ENCODE data around the gene PANX3. TPM values are rescaled to one million over a fixed set of nuclear protein-coding genes. Genes with fewer than 3 reads are reported as not detected.

The PANX3 gene
- total and polyA plus RNA-seq, 7 donors = not detected

GRCh38 chr11:124627546-124627945 is 16.3 kb downstream of the PANX3 start:
- Histone ChIP-seq H3K4me3 (no peak overlapping the region), H3K4me1 (peaks cover 25% of the 10 kb centered on the region), H3K27me3 (ENCODE audit: insufficient read depth in 3 of 3, low read length in 2 of 3) (no peaks in the 10 kb centered on the region), H3K36me3 (ENCODE audit: insufficient read depth in 1 of 2, low read depth in 1 of 2) (peaks cover 27 to 77% of the 10 kb centered on the region in 2 donors), H3K9me3 (no peaks in the 10 kb centered on the region), H3K27ac (no peak overlapping the region)
- 93 to 98% (median 94%) methylated on average over 5 of the region's 5 CpGs for WGBS, 3 donors
- no peak for TF ChIP-seq CTCF (IDR thresholded peaks at IDR 0.05)
- intact Hi-C loops (cut with DNase I) = no loop called here
- no peak for DNase-seq
- ATAC-seq = no peak

GRCh38 chr11:124629961-124630360 is 18.7 kb downstream of the PANX3 start:
- Histone ChIP-seq H3K4me3 (no peak overlapping the region), H3K9me3 (no peaks in the 10 kb centered on the region), H3K36me3 (ENCODE audit: insufficient read depth in 1 of 2, low read depth in 1 of 2) (peaks cover 30 to 97% of the 10 kb centered on the region in 2 donors), H3K4me1 (peaks cover 10% of the 10 kb centered on the region), H3K27me3 (ENCODE audit: insufficient read depth in 3 of 3, low read length in 2 of 3) (no peaks in the 10 kb centered on the region), H3K27ac (no peak overlapping the region)
- intact Hi-C loops (cut with DNase I) = no loop called here
- no peak for TF ChIP-seq CTCF (IDR thresholded peaks at IDR 0.05)
- 83 to 92% (median 83%) methylated on average over 4 of the region's 4 CpGs for WGBS, 3 donors
- no peak for DNase-seq
- ATAC-seq = no peak

- intact Hi-C loops (cut with DNase I) = no loop called here
- 90 to 97% (median 95%) methylated on average over 1 of the region's 1 CpG for WGBS, 3 donors
- no peaks in the 10 kb centered on the region for H3K27me3 ChIP-seq (ENCODE audit: insufficient read depth in 3 of 3, low read length in 2 of 3)
Measured at GRCh38 chr11:124633355-124633754, 22.1 kb downstream of the PANX3 start.

GRCh38 chr11:124635932-124636331 is 24.7 kb downstream of the PANX3 start:
- no peak for ATAC-seq
- intact Hi-C loops (cut with DNase I) = no loop called here
- peaks cover 15 to 91% of the 10 kb centered on the region in 2 donors for H3K36me3 ChIP-seq (ENCODE audit: insufficient read depth in 1 of 2, low read depth in 1 of 2)
- no peak overlapping the region for H3K27ac ChIP-seq
- 70 to 82% (median 72%) methylated on average over 3 of the region's 3 CpGs for WGBS, 3 donors
- H3K27me3 ChIP-seq (ENCODE audit: insufficient read depth in 3 of 3, low read length in 2 of 3) = no peaks in the 10 kb centered on the region
- TF ChIP-seq CTCF (IDR thresholded peaks at IDR 0.05) = no peak
- H3K9me3 ChIP-seq = no peaks in the 10 kb centered on the region
- DNase-seq = no peak
- no peaks in the 10 kb centered on the region for H3K4me1 ChIP-seq
- no peak overlapping the region for H3K4me3 ChIP-seq

More at GRCh38 chr11:124633355-124633754, 22.1 kb downstream of the PANX3 start:
- Histone ChIP-seq H3K4me1 (no peaks in the 10 kb centered on the region), H3K36me3 (ENCODE audit: insufficient read depth in 1 of 2, low read depth in 1 of 2) (peaks cover 21 to 98% of the 10 kb centered on the region in 2 donors), H3K9me3 (no peaks in the 10 kb centered on the region), H3K4me3 (no peak overlapping the region), H3K27ac (no peak overlapping the region)
- TF ChIP-seq CTCF (IDR thresholded peaks at IDR 0.05) = no peak
- no peak for DNase-seq
- no peak for ATAC-seq

- Histone ChIP-seq H3K4me1 (no peaks in the 10 kb centered on the region), H3K9me3 (no peaks in the 10 kb centered on the region), H3K36me3 (ENCODE audit: insufficient read depth in 1 of 2, low read depth in 1 of 2) (peaks cover 7 to 70% of the 10 kb centered on the region in 2 donors), H3K27ac (no peak overlapping the region), H3K4me3 (no peak overlapping the region), H3K27me3 (ENCODE audit: insufficient read depth in 3 of 3, low read length in 2 of 3) (no peaks in the 10 kb centered on the region)
- TF ChIP-seq CTCF (IDR thresholded peaks at IDR 0.05) = no peak
- intact Hi-C loops (cut with DNase I) = no loop called here
- no peak for ATAC-seq
- WGBS, 3 donors = 90 to 96% (median 94%) methylated on average over 3 of the region's 3 CpGs
- DNase-seq = no peak
Measured at GRCh38 chr11:124638500-124638899, 27.3 kb downstream of the PANX3 start.
